Activated naive CD8-positive, alpha-beta T cell treated with anti-CD3 and anti-CD28 coated beads, Interleukin-2, amount 50 U/mL, for 16 hours (primary cell): ENCODE data around the gene TRUB2.
A peak's percentile ranks its signal among the peaks of the same experiment; 100 is the strongest.
"Not testable (repeated sequence)": the region's sequence is repeated elsewhere in the genome, so short reads cannot be mapped to it uniquely, and the experiment has no call there.

Experiments used
- DNase-seq: peaks from one replicate; pipeline ENCODE4 v3.0.0-alpha.2; 2020; ENCODE audit warnings: low read depth, low spot score

TRUB2 gene

GRCh38 chr9:128298535-128299482 is 23.4 kb downstream of the TRUB2 start:
- DNase-seq: no peak

- no peak for DNase-seq
Observed at GRCh38 chr9:128297221-128297773, 24.9 kb downstream of the TRUB2 start.

GRCh38 chr9:128296340-128297220 is 25.7 kb downstream of the TRUB2 start:
- DNase-seq: no peak

GRCh38 chr9:128294142-128294541 is 28.1 kb downstream of the TRUB2 start:
- DNase-seq: no peak

GRCh38 chr9:128293091-128293490 is 29.2 kb downstream of the TRUB2 start:
- DNase-seq: no peak

- DNase-seq: no peak
Observed at GRCh38 chr9:128292009-128292408, 30.2 kb downstream of the TRUB2 start.

- no peak for DNase-seq
Observed at GRCh38 chr9:128288273-128289004, 33.8 kb downstream of the TRUB2 start.

- DNase-seq: no peak
Observed at GRCh38 chr9:128286440-128286839, 35.8 kb downstream of the TRUB2 start.

- no peak for DNase-seq
Observed at GRCh38 chr9:128285033-128285784, 37.0 kb downstream of the TRUB2 start.

- DNase-seq: no peak
Observed at GRCh38 chr9:128282500-128282899, 39.7 kb downstream of the TRUB2 start.

- no peak for DNase-seq
Observed at GRCh38 chr9:128280084-128280622, 42.1 kb downstream of the TRUB2 start.

- DNase-seq: not testable (repeated sequence)
Observed at GRCh38 chr9:128279088-128280073, 42.9 kb downstream of the TRUB2 start.

- no peak for DNase-seq
Observed at GRCh38 chr9:128276574-128277270, 45.5 kb downstream of the TRUB2 start.

GRCh38 chr9:128276008-128276573 is 46.2 kb downstream of the TRUB2 start, which contains the start of gene SWI5:
Gene SWI5 (plus strand): TSS chr9:128276276.
- peak; percentile 99 for DNase-seq

- DNase-seq: no peak
Observed at GRCh38 chr9:128275198-128276007, 46.8 kb downstream of the TRUB2 start, which contains the start of gene GOLGA2. Gene GOLGA2 (minus strand): TSS chr9:128276007. CDS start chr9:128275976, 31 bp downstream.

GRCh38 chr9:128274245-128274644 is 48.0 kb downstream of the TRUB2 start:
- DNase-seq: no peak

- DNase-seq: no peak
Observed at GRCh38 chr9:128271512-128271911, 50.7 kb downstream of the TRUB2 start.
